ENCODE measurements around the gene LPIN2. TPM values are rescaled to one million over a fixed set of nuclear protein-coding genes. Genes with fewer than 3 reads are reported as not detected.

The LPIN2 gene
- total and polyA plus RNA-seq, 2 of the 4 experiments (the other 2 are of a cell fraction) = 16.2 to 21.9 TPM

- Histone ChIP-seq H3K79me1 (ENCODE audit: low read depth in 1 of 2, low read length in 2 of 2) (peaks cover 18 to 26% of the 10 kb centered on the region in 2 experiments; a peak in 3 of 4 replicates), H3K14ac (replicated peaks; ENCODE audit: low read depth, low read length) (peak overlapping the region; percentile 30; the same call in 1 of the 2 replicates), H3K4me3 (ENCODE audit: insufficient read depth, low read depth, low read length) (no peak overlapping the region), H3K4me2 (ENCODE audit: low read depth, low read length) (peak overlapping the region; percentile 20; the same call in 1 of the 2 replicates), H3K9ac (ENCODE audit: low read depth, low read length) (peak overlapping the region; percentile 13; the same call in 1 of the 2 replicates), H3K4ac (ENCODE audit: low read depth, low read length) (no peak overlapping the region), H2BK15ac (ENCODE audit: low read depth, low read length) (peak overlapping the region; percentile 45; the same call in 1 of the 3 replicates), H3K27ac (ENCODE audit: insufficient read depth, low read length) (no peak overlapping the region), H3K9me1 (ENCODE audit: insufficient read depth, low read length) (peaks cover 17% of the 10 kb centered on the region), H4K91ac (ENCODE audit: insufficient read depth, low read depth, low read length) (peak overlapping the region; percentile 1; the same call in 1 of the 2 replicates), H4K20me1 (ENCODE audit: insufficient read depth, low read length) (peaks cover 12% of the 10 kb centered on the region; the same call in 1 of the 2 replicates), H2BK120ac (ENCODE audit: low read depth, low read length) (peak overlapping the region; percentile 70), H3K18ac (ENCODE audit: low read depth, low read length) (peak overlapping the region; percentile 50; the same call in 1 of the 2 replicates), H3K56ac (ENCODE audit: extremely low read depth, insufficient read depth, low read length) (no peak overlapping the region), H3K23ac (ENCODE audit: low read depth, low read length) (0 out of 2 replicates have a peak overlapping the region, but pooled peaks have one; percentile 69), H3K36me3 (ENCODE audit: control insufficient read depth, insufficient read depth, low read length) (peaks cover 11% of the 10 kb centered on the region), H2AK5ac (ENCODE audit: low read depth, low read length) (0 out of 2 replicates have a peak overlapping the region, but pooled peaks have one; percentile 54), H3K4me1 (ENCODE audit: control insufficient read depth, insufficient read depth, low read length) (peaks cover 20% of the 10 kb centered on the region), H3K27me3 (ENCODE audit: control insufficient read depth, insufficient read depth, low read length) (no peaks in the 10 kb centered on the region), H2AK9ac (replicated peaks; ENCODE audit: low read depth, low read length, poor library complexity) (no peak overlapping the region), H2BK20ac (ENCODE audit: low read depth, low read length) (peak overlapping the region; percentile 19; the same call in 1 of the 2 replicates), H4K8ac (ENCODE audit: low read depth in 2 of 2, low read length in 2 of 2) (peak overlapping the region; percentile 9 to 62; a peak in 2 of 4 replicates), H2BK5ac (ENCODE audit: low read depth, low read length, poor library complexity, severe bottlenecking) (peak overlapping the region; percentile 25), H4K5ac (ENCODE audit: low read depth, low read length) (peak overlapping the region; percentile 47; the same call in 1 of the 2 replicates), H3K9me3 (ENCODE audit: control insufficient read depth, insufficient read depth, low read length) (no peaks in the 10 kb centered on the region), H2AFZ (replicated peaks; ENCODE audit: low read length, poor library complexity) (no peak overlapping the region)
- dilution Hi-C loops (cut with HindIII; ENCODE audit: low sequenced_read_pairs, unreplicated experiment) (no loop called here), in situ Hi-C loops (cut with MboI; ENCODE audit: low sequenced_read_pairs) (no loop called here), intact Hi-C loops (cut with micrococcal nuclease) (loop anchor here (2.0 kb wide), 1 partner anchor 14 kb away; no protein-coding TSS in a partner anchor)
- TF ChIP-seq, protein P1, sequence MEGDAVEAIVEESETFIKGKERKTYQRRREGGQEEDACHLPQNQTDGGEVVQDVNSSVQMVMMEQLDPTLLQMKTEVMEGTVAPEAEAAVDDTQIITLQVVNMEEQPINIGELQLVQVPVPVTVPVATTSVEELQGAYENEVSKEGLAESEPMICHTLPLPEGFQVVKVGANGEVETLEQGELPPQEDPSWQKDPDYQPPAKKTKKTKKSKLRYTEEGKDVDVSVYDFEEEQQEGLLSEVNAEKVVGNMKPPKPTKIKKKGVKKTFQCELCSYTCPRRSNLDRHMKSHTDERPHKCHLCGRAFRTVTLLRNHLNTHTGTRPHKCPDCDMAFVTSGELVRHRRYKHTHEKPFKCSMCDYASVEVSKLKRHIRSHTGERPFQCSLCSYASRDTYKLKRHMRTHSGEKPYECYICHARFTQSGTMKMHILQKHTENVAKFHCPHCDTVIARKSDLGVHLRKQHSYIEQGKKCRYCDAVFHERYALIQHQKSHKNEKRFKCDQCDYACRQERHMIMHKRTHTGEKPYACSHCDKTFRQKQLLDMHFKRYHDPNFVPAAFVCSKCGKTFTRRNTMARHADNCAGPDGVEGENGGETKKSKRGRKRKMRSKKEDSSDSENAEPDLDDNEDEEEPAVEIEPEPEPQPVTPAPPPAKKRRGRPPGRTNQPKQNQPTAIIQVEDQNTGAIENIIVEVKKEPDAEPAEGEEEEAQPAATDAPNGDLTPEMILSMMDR (conservative IDR thresholded peaks at IDR 0.05; ENCODE audit: low read depth, low read length) = no peak
- TF ChIP-seq CEBPB (IDR thresholded peaks at IDR 0.05; ENCODE audit: low read depth, low read length) = no peak
- no peak for TF ChIP-seq RAD21 (IDR thresholded peaks at IDR 0.05; ENCODE audit: low read length)
- no peak for TF ChIP-seq CHD1 (IDR thresholded peaks at IDR 0.05; ENCODE audit: low read depth, low read length)
- no peak for TF ChIP-seq RCOR1 (IDR thresholded peaks at IDR 0.05; ENCODE audit: insufficient replicate concordance, low read length)
- TF ChIP-seq ELK1 (IDR thresholded peaks at IDR 0.05; ENCODE audit: borderline replicate concordance, low read depth, low read length) = no peak
- TF ChIP-seq POLR2A (IDR thresholded peaks at IDR 0.05; ENCODE audit: low read depth, low read length) = no peak
- no peak for TF ChIP-seq RFX5 (IDR thresholded peaks at IDR 0.05; ENCODE audit: low read depth, low read length)
- no peak for TF ChIP-seq FOS (IDR thresholded peaks at IDR 0.05; ENCODE audit: low read depth, low read length)
- TF ChIP-seq MAZ (IDR thresholded peaks at IDR 0.05; ENCODE audit: borderline replicate concordance, low read depth, low read length) = no peak
- DNase-seq = no peak
- no peak for ATAC-seq (ENCODE audit: low read depth)
- BruUV-seq (replicated peaks) = no TSS peak
- CTCF ChIA-PET = interaction anchor here (0.9 to 1.2 kb wide), 2 partner anchors 10 to 49 kb away, joined by 3 read pairs; no protein-coding TSS in a partner anchor
- POLR2A ChIA-PET (ENCODE audit: unreplicated experiment) = no interaction called here
- WGBS, 2 experiments (ENCODE audit: extremely low coverage in 2 of 2, insufficient read length in 1 of 2) = no CpG with 5 or more reads among the region's 7 CpGs
Observed at GRCh38 chr18:3014503-3015203, 1.7 kb upstream of the LPIN2 start.

Measured in IMR-90 (cell line).